HG03439 (cell line): Measurements from ENCODE around the gene HOOK2.
"Not testable (repeated sequence)": the region's sequence is repeated elsewhere in the genome, so short reads cannot be mapped to it uniquely, and the experiment has no call there.

Experiments
- ATAC-seq: cut with Tn5 transposase; IDR thresholded peaks from one replicate; pipeline ENCODE4 v1.9.1; 2021; ENCODE audit warnings: mild to moderate bottlenecking, moderate library complexity; ENCODE audit not compliant: unreplicated experiment

HOOK2 gene

GRCh38 chr19:12754465-12755196 is 20.7 kb downstream of the HOOK2 start:
- ATAC-seq, result no peak

DNA sequence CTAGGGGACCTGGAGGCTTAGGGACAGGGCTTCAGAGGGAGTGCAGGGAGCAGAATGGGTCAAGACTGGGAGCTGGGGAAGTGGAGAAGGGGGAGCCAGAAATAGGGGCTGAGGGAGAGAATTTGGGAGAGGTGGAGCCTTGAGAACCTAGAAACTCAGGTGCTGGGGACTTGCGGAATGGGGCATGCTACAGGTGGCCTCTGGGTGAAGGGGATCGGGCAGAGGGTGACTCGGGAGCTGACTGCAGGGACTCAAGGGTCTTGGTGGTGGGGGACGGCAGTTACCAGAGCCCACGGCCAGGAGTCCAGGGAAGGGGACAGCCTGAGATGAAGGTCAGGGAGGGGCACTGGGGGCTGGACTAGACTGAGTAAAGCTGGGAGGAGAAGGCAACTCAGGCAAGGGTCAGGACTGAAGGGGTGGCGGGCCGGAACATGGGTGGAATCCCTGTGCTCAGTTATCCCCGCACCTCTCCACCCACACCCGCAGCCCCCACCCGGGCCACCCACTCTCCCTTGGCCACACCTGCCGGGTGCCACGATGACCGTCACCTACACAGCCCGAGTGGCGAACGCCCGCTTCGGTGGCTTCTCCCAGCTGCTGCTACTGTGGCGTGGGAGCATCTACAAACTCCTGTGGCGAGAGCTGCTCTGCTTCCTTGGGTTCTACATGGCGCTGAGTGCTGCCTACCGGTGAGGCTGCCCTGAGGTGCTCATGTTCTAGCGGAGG is 23.1 kb downstream of the HOOK2 start:
- ATAC-seq, result no peak

- ATAC-seq, result no peak
Observed at GRCh38 chr19:12751635-12752034, 23.7 kb downstream of the HOOK2 start, which contains the start of gene BEST2. Gene BEST2 (plus strand): TSS chr19:12751791. CDS start chr19:12752593, 802 bp downstream.

GRCh38 chr19:12750851-12751250 is 24.5 kb downstream of the HOOK2 start:
- ATAC-seq, result no peak

GRCh38 chr19:12749938-12750521 is 25.3 kb downstream of the HOOK2 start:
- no peak for ATAC-seq

DNA sequence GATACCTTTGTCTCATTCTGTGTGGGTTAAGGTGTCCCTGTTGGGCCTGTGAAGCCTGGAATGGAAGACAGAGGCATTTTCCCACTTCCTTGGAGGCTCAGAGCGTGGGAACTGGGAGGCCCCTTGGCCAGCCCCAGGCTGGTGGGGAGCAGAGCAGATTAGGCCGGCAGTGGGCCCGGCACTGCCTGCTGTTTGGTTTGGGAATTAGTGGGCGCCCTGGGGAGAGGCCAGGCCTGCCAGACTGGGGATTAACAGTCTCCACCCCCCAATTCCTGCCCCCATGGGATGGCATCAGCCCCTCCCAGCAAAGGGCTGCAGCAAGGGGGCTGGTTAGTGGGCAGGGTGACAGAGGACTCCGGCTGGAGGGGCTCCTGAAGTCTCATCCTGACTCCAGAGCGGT is 26.9 kb downstream of the HOOK2 start:
- ATAC-seq, result no peak

DNA sequence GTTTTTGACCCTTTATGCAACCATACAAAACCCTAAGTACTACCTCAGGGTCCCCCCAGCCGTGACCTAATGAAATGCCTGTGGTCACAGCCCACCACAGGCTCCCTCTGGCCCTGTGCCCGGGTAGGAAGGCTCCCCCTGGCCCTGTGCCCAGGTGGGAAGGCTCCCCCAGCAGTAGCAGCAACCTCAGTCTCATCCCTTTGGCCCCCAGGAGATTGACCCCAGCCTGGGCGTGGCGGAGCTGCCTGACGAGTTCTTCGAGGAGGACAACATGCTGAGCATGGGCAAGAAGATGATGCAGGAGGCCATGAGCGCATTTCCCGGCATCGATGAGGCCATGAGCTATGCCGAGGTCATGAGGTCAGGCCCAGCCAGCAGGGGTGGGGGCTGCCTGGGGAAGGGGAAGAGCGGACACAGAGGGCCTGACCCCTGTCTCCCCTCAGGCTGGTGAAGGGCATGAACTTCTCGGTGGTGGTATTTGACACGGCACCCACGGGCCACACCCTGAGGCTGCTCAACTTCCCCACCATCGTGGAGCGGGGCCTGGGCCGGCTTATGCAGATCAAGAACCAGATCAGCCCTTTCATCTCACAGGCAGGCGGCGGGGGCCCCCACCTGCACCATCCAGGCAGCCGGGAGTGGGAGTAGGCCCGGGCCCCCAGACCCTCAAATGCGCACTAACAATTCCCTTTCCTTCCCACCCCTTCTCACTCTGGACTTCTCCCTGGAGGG is 30.0 kb downstream of the HOOK2 start:
- ATAC-seq, result no peak

DNA sequence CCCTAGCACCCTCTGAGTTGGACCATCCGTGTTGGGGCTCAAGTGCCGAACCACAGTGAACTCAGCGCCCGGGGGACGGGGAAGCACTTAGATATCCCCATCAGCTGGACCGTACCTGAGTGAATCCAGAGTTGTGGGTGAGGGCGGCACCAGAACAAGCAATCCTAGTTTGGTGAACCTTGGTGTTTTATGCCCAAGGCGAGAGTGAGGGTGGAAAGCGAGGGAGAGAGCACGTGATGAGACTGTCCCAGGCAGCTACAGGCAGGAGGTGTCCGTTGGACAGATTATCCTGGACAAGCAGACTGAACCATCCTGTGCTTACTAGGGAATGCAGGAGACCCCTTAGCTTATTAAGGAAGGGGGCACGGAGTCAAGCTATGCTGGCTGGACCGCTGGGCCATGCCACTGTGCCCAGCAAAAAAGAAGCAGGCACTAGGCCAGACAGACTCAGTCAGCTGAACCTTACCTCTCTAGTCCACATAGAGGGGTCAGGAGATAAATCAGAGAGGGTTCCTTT is 37.5 kb downstream of the HOOK2 start:
- no peak for ATAC-seq

DNA sequence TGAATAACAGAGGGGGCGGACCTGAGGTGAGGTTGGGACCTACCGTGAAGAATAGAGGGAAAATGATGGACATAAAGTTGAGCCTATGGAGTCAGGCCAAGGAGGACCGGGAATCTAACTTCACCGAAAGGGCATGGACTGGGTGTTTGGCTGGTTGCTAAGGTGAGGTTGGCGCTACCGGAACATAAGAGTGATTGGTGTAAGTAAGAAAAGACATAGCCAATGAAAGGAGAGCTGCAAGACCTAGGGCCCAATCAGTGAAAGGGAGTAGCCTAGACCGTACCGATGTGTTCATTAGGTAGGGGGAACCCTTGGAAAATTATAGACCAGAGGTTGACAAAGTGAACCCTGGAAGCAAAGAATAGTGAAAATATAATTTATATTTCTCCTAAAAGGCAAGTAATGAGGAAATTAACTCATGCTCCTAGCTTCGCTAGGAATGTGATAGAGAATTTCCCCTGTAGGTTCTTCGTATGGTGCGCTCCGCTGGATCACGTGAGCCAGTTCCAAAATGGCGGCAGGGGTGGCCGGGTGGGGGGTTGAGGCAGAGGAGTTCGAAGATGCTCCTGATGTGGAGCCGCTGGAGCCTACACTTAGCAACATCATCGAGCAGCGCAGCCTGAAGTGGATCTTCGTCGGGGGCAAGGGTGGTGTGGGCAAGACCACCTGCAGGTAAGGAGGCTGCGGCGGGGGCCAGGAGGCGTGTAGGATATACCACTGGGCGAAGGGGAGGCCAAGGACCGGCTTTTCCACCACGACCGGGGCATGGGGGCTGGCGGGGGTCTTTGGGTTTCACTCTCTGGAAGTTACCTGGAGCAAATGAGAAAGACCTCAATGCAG is 38.1 kb downstream of the HOOK2 start, which contains the start of gene GET3:
GET3 (plus strand) TSS at position 503 of the 840 bp plus-strand sequence; CDS start at position 512, 9 bp downstream.
- ATAC-seq, result peak; percentile 73

DNA sequence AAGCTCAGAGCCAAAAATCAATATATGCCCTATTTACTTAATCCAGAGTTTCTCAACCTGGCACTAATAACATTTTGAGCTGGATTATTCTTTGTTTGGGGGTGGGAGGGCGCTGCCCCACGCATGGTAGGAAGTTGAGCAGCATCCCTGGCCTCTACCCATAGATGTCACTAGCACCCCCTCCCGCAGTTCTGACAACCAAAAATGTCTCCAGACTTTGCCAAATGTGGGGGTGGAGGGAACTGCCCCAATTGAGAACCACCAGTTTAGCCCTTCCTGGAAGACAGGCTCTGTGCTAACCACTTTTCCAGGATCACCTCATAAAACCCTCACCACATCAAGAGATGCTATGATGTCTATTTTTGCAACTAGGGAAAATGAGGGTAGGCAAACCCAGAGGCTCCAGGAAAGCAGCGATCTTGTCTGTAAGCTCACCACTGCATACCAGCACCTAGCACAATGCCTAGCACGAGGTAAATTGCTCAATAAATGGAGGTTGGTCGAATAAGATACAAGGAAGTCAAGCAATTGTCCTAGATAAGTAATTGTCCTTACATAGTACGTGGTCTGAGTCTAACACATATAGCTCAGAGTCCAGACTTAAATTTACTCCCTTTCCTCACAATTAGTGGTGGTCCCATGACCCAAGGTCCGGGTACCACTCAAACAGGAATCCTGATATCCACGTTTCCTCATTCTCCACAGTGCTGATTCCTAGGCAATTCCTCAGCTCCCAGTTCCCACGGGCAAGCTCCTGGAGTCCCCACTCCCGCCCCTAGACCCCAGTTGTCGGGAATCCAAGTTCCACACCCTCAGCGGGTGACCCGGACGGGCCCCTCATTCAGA is 41.8 kb downstream of the HOOK2 start:
- ATAC-seq, result no peak

DNA sequence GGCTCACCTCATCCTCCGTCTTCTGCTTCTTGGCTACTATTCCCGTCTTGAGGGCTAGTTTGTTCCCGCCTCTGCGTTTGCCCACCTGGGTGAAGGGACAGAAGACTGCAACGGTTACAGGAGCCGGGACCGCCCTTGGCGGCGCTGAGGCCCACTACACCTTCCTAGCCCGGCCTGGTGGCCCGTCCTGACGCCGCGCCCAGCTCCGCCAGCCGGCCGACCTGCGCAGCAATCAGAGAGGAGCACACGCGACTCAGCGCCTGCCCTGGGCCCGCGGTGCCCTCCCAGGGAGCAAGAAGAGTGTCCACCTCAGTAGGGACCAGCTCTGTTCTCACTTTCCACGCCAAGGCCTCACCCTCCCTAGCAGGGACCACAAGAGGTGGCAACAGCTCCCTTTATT is 44.0 kb downstream of the HOOK2 start:
- no peak for ATAC-seq

- ATAC-seq, result no peak
Observed at GRCh38 chr19:12730064-12730463, 45.3 kb downstream of the HOOK2 start.

- no peak for ATAC-seq
Observed at GRCh38 chr19:12727745-12728433, 47.5 kb downstream of the HOOK2 start.

DNA sequence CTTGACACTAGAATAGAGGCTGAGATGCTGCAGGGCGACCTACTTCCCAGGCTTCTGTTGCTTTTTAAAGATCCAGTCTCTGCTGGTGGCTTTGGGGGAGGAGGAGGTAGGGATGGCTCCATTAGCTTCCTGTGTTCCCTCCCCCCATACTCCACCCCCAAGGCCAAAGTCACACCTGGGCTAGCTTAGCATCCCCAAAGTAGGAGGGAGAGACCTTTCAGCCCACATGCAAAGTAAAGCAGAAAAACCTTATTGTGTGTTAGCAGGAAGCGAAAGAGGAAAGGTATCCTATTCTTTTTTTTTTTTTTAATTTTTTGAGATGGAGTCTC is 48.4 kb downstream of the HOOK2 start:
- no peak for ATAC-seq

GRCh38 chr19:12725612-12726011 is 49.7 kb downstream of the HOOK2 start:
- not testable (repeated sequence) for ATAC-seq

GRCh38 chr19:12723641-12724426 is 51.5 kb downstream of the HOOK2 start, which contains the start of gene TNPO2:
Gene TNPO2 (minus strand): TSS chr19:12723932. CDS start chr19:12720977, 2,955 bp downstream.
- ATAC-seq, result no peak

GRCh38 chr19:12723381-12723640 is 52.0 kb downstream of the HOOK2 start:
- ATAC-seq, result no peak
